Kidney (tissue), 14 donors: Measurements from ENCODE around the gene GOLIM4. TPM values are rescaled to one million over a fixed set of nuclear protein-coding genes. Genes with fewer than 3 reads are reported as not detected.

ENCODE experiments used
- DNase-seq, 5 donors: peaks; one replicate each; pipeline ENCODE4 v3.0.0-alpha.2; 2013 to 2020
- FAIRE-seq: peaks from 2 replicates; lab custom pipeline; 2012; peaks lifted over from hg19 to GRCh38; lab: Jason Lieb, UNC
- H3K27ac ChIP-seq, 2 donors: one replicate each; pipeline ENCODE4 v1.7.0; 2013; ENCODE audit warnings: low read depth in 2 of 2, low read length in 2 of 2, inconsistent platforms in 1 of 2
- H3K27me3 ChIP-seq: one replicate; pipeline ENCODE4 v1.7.1; 2013; ENCODE audit warnings: low read length, inconsistent platforms; ENCODE audit not compliant: control insufficient read depth, insufficient read depth
- H3K36me3 ChIP-seq, 3 donors: one replicate each; pipeline versions ENCODE4 v1.7.0 to v1.7.1; 2013; ENCODE audit warnings: low read length in 3 of 3, control low read depth in 1 of 3, inconsistent platforms in 1 of 3; ENCODE audit not compliant: insufficient read depth in 3 of 3, control insufficient read depth in 2 of 3
- H3K4me1 ChIP-seq, 3 donors: one replicate each; pipeline versions ENCODE4 v1.7.0 to v1.7.1; 2013; ENCODE audit warnings: low read length in 3 of 3, inconsistent platforms in 1 of 3, low read depth in 1 of 3; ENCODE audit not compliant: control insufficient read depth in 2 of 3, insufficient read depth in 2 of 3
- H3K4me3 ChIP-seq, 3 donors: one replicate each; pipeline versions ENCODE4 v1.7.0 to v1.8.1; 2013; ENCODE audit warnings: low read length in 3 of 3, control low read depth in 1 of 3, inconsistent platforms in 1 of 3
- H3K9ac ChIP-seq, 3 donors: one replicate each; pipeline versions ENCODE4 v1.7.0 to v1.7.1; 2013; ENCODE audit warnings: low read length in 3 of 3, control low read depth in 1 of 3, inconsistent platforms in 1 of 3
- H3K9me3 ChIP-seq, 3 donors: one replicate each; pipeline versions ENCODE4 v1.7.0 to v1.7.1; 2013; ENCODE audit warnings: low read length in 3 of 3, control low read depth in 1 of 3, inconsistent platforms in 1 of 3; ENCODE audit not compliant: control insufficient read depth in 2 of 3, insufficient read depth in 1 of 3
- CTCF ChIP-seq: IDR thresholded peaks from 3 replicates; pipeline ENCODE4 v1.5.1; 2012; ENCODE audit warnings: mild to moderate bottlenecking, moderate library complexity, borderline replicate concordance; ENCODE audit not compliant: insufficient read depth; ENCODE audit errors: extremely low read depth
- intact Hi-C: fragments of 100-400 bp; cut with DNase I; formaldehyde crosslinking; loops from one replicate; pipeline ENCODE4 v1.11.1; 2022
- polyA plus RNA-seq: library from polyadenylated mRNA; stranded (reverse); fragments of 350-450 nt; fragmentation: Illumina TruSeq; extraction: RNeasy Lipid Tissue Mini Kit (QIAGEN cat#74804); gene quantifications from one replicate; pipeline ENCODE4 v1.2.3, GENCODE V29; 2014; ENCODE audit warnings: low read depth, low replicate concordance; ENCODE audit not compliant: insufficient read depth
- total RNA-seq: library from RNA; stranded (reverse); fragmentation: NEBNext Ultra II Directional; extraction: Animal tissue kit (Norgen Biotek cat#: 25700); gene quantifications from one replicate; pipeline ENCODE4 v1.2.1, GENCODE V29; 2021
- donor health status: control.
- donor health status: control.
- donor health status: control.
- donor health status: control.
- donor health status: control.
- donor health status: DM: yes; HTN: yes; CAD: no.
- donor health status: Normal renal cell carcinoma (clear cell type).

GOLIM4 gene
- total and polyA plus RNA-seq, 2 donors from 2014 or later: 15.5 to 29.9 TPM

- DNase-seq: no peak
- Histone ChIP-seq H3K9me3 (no peaks in the 10 kb centered on the region), H3K4me1 (no peaks in the 10 kb centered on the region), H3K4me3 (no peak overlapping the region), H3K36me3 (peaks cover 3 to 54% (median 37%) of the 10 kb centered on the region in 3 donors), H3K27me3 (no peaks in the 10 kb centered on the region), H3K27ac (no peak overlapping the region), H3K9ac (no peak overlapping the region)
- no peak for TF ChIP-seq CTCF
- FAIRE-seq: no peak
- intact Hi-C loops: no loop called here
These were observed 67.6 kb downstream of the GOLIM4 start for GRCh38 chr3:168028086-168028485.

DNA sequence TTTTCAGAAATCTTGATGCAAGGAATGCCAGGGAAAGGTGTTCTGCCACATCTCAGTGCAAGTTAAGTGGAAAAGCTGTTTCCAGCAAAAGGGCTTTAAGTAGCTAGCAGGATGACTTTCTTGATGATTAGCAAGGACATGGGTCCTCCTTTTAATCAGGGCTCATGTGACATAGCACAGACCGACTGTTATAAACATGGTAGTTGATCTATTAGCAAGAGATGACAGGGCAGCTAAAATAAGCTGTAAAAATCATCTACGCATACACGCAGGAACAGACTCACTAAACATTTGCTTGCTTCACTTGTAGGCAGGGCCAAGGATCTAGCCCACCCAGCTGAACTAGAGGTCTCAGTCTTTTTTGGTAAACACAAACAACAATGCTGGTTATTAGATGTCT, 69.0 kb downstream of the GOLIM4 start:
- Histone ChIP-seq H3K9ac (no peak overlapping the region), H3K27ac (no peak overlapping the region), H3K4me3 (no peak overlapping the region), H3K36me3 (peaks cover 3 to 56% (median 34%) of the 10 kb centered on the region in 3 donors), H3K4me1 (no peaks in the 10 kb centered on the region), H3K27me3 (no peaks in the 10 kb centered on the region), H3K9me3 (no peaks in the 10 kb centered on the region)
- no peak for TF ChIP-seq CTCF
- DNase-seq (no peak), FAIRE-seq (no peak)
- intact Hi-C loops: no loop called here

- no peak for DNase-seq
- FAIRE-seq: no peak
- Histone ChIP-seq H3K9me3 (no peaks in the 10 kb centered on the region), H3K9ac (no peak overlapping the region), H3K27me3 (no peaks in the 10 kb centered on the region), H3K4me3 (no peak overlapping the region), H3K4me1 (no peaks in the 10 kb centered on the region), H3K36me3 (peaks cover 3 to 52% (median 32%) of the 10 kb centered on the region in 3 donors), H3K27ac (no peak overlapping the region)
- intact Hi-C loops: no loop called here
- no peak for TF ChIP-seq CTCF
These were observed 70.6 kb downstream of the GOLIM4 start for GRCh38 chr3:168025076-168025475.

GRCh38 chr3:168024537-168024941, 71.2 kb downstream of the GOLIM4 start:
- FAIRE-seq (no peak), DNase-seq (no peak)
- Histone ChIP-seq H3K27me3 (no peaks in the 10 kb centered on the region), H3K4me1 (no peaks in the 10 kb centered on the region), H3K9ac (no peak overlapping the region), H3K36me3 (peaks cover 3 to 52% (median 30%) of the 10 kb centered on the region in 3 donors), H3K9me3 (no peaks in the 10 kb centered on the region), H3K4me3 (no peak overlapping the region), H3K27ac (no peak overlapping the region)
- intact Hi-C loops: no loop called here
- TF ChIP-seq CTCF: no peak
